BE2C (cell line): ENCODE measurements around the gene PHLDB1.
A peak's percentile ranks its signal among the peaks of the same experiment; 100 is the strongest.

Experiments used
- DNase-seq: peaks from one replicate; pipeline ENCODE4 v3.0.0-alpha.2; 2020
- H3K27me3 ChIP-seq: fragments of 250-450 bp; sonication (Bioruptor Pico); 2 replicates; pipeline ENCODE4 v1.5.1; 2020; ENCODE audit warnings: mild to moderate bottlenecking
- H3K36me3 ChIP-seq: fragments of 250-450 bp; sonication (Bioruptor Pico); 2 replicates; pipeline ENCODE4 v1.5.1; 2020; ENCODE audit warnings: mild to moderate bottlenecking
- H3K4me1 ChIP-seq: fragments of 250-450 bp; sonication (Bioruptor Pico); 2 replicates; pipeline ENCODE4 v1.5.1; 2020
- H3K4me3 ChIP-seq: 2 replicates; pipeline ENCODE4 v1.5.1; 2011; ENCODE audit warnings: low read depth, low read length
- H3K9me3 ChIP-seq: fragments of 250-450 bp; sonication (Bioruptor Pico); 2 replicates; pipeline ENCODE4 v1.5.1; 2020
- TF ChIP-seq, protein P1 (sequence below): IDR thresholded peaks from 2 replicates; pipeline ENCODE4 v1.5.1; 2012; ENCODE audit warnings: mild to moderate bottlenecking, low read depth, low read length

PHLDB1 gene

DNA sequence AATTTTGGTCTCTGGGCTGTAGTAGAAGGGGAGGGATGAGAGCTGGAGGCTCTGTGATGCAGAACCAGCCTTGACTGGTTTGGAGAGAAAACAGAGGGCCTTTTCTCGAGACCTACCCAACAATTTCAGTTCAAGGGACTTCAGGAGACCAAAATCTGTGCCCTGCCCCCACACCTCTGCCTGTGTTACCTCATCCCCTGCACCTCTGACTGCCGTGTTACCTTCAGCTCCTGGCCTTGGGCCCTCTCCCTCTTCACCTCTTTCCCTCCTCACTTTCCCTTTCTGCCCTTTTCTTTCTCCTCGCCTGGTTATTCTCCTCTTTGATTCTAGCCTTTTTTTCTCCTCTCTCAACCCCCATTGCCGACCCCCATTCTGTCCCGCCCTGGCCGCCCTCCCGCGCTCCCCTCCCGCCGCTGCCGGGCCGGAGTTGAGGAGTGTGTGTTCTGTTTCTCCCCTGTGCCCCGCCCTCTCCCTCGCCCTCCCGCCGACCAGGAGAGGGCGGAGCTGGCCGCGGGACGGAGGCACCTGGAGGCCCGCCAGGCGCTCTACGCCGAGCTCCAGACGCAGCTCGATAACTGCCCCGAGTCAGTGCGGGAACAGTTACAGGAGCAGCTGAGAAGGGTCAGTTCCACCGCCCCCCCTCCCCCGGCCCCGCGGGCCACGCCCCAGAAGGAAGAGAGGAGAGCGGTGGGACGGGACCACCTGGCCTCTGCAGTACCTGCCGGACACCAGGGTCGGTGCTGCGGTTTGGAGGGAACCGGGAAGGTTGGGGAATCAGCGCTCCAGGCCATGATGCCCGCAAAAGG lies 27.2 kb downstream of the PHLDB1 start:
- peak; percentile 88 for DNase-seq
- H3K4me3 ChIP-seq, result peak overlapping the region; percentile 46
- TF ChIP-seq, protein P1, sequence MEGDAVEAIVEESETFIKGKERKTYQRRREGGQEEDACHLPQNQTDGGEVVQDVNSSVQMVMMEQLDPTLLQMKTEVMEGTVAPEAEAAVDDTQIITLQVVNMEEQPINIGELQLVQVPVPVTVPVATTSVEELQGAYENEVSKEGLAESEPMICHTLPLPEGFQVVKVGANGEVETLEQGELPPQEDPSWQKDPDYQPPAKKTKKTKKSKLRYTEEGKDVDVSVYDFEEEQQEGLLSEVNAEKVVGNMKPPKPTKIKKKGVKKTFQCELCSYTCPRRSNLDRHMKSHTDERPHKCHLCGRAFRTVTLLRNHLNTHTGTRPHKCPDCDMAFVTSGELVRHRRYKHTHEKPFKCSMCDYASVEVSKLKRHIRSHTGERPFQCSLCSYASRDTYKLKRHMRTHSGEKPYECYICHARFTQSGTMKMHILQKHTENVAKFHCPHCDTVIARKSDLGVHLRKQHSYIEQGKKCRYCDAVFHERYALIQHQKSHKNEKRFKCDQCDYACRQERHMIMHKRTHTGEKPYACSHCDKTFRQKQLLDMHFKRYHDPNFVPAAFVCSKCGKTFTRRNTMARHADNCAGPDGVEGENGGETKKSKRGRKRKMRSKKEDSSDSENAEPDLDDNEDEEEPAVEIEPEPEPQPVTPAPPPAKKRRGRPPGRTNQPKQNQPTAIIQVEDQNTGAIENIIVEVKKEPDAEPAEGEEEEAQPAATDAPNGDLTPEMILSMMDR, result no peak; the same call in 1 of the 2 replicates
- H3K4me1 ChIP-seq, result peaks cover 18% of the 10 kb centered on the region
- H3K9me3 ChIP-seq, result no peaks in the 10 kb centered on the region
- peaks cover 22% of the 10 kb centered on the region for H3K36me3 ChIP-seq
- no peaks in the 10 kb centered on the region for H3K27me3 ChIP-seq

DNA sequence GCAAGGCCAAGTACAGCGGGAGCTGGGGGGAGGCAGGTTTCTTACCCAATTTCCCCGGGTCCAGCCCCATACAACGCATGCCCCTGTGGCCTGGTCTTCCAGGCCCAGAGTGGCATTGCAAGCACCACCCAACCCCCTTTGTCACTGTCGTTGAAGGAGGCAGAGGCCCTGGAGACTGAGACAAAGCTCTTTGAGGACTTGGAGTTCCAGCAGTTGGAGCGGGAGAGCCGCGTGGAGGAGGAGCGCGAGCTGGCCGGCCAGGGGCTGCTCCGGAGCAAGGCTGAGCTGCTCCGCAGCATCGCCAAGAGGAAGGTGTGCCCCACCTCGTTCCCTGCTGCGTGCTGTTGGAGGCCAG lies 27.8 kb downstream of the PHLDB1 start:
- Histone ChIP-seq H3K27me3 (no peaks in the 10 kb centered on the region), H3K4me1 (peaks cover 17% of the 10 kb centered on the region), H3K4me3 (peak overlapping the region; percentile 46), H3K36me3 (peaks cover 22% of the 10 kb centered on the region), H3K9me3 (no peaks in the 10 kb centered on the region)
- DNase-seq, result no peak
- TF ChIP-seq, protein P1, result no peak

DNA sequence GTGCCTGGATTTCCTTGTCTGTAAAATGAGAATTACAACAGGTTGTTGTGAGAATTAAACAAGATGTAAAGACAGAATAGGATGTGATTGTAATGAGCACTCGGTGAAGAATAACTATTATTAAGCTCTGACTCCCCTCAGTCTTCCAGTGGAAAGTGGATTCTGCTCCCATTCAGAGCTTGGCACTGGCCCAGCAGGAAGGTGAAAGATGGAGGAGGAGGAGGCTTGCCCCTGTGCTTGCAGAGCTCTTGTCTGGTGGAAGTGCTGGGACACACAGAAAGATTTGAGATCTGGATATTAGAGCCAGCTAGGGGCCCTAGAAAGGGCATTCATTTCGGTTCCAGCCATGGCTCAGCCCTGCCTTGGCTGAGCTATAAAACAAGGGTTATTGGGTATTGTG lies 28.2 kb downstream of the PHLDB1 start:
- TF ChIP-seq, protein P1, result no peak
- Histone ChIP-seq H3K4me3 (no peak overlapping the region), H3K4me1 (peaks cover 16% of the 10 kb centered on the region), H3K36me3 (peaks cover 22% of the 10 kb centered on the region), H3K9me3 (no peaks in the 10 kb centered on the region), H3K27me3 (no peaks in the 10 kb centered on the region)
- DNase-seq, result no peak

DNA sequence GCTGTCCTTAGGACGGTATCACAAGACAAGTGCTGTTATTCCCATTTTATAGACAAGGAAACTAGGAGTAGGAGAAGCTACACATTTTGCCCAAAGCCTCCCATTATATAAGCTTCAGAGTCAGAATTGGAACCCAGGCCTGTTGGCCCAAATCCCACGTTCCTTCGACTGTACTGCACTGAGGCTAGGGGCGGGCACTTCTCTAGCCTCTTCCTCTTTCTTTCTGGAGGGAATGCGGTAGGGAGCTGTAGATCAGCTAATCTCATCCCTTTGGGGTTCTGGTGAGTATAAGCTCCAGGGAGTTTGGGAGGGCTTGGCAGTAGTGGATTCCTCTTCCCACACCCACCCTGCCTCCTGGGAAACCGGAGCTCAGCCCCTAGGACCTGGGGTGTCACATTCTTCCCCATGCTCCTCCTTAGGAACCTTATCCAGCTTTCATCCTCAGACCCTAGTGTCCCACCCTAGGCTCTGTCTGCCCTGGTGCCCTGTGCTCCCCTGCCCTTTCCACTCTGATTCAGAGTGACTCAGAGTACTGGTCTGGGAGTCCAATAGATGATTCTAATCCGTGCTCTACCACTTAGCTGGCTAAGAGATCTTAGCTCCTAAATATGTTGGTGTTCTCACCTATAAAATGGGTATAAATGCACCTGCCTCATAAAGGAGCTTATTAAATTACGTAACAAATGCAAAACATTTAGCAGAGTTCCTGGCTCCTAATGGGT lies 29.3 kb downstream of the PHLDB1 start:
- TF ChIP-seq, protein P1, result no peak
- Histone ChIP-seq H3K27me3 (no peaks in the 10 kb centered on the region), H3K4me1 (peaks cover 27% of the 10 kb centered on the region), H3K36me3 (peaks cover 17% of the 10 kb centered on the region), H3K4me3 (no peak overlapping the region), H3K9me3 (no peaks in the 10 kb centered on the region)
- DNase-seq, result no peak

DNA sequence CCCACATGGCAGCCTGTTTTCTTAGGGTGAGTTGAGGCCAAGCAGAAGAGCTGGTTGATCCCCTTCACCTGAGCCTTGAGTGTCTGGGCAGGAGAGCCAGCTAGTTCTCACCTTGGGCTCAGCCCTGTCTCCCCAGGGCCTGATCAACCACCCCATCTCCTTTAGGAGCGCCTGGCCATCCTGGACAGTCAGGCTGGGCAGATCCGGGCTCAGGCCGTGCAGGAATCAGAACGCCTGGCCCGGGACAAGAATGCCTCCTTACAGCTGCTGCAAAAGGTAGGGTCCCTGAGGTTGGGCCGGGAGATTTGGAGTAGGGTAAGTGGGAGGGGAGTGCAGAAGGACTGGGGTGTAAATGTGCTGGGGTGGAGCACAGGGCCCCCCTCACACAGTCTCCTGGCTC lies 31.3 kb downstream of the PHLDB1 start:
- H3K36me3 ChIP-seq, result peaks cover 16% of the 10 kb centered on the region

More for the DNA sequence above, 31.3 kb downstream of the PHLDB1 start:
- H3K4me3 ChIP-seq, result no peak overlapping the region
- peaks cover 34% of the 10 kb centered on the region for H3K4me1 ChIP-seq
- no peaks in the 10 kb centered on the region for H3K9me3 ChIP-seq
- no peak for DNase-seq
- H3K27me3 ChIP-seq, result no peaks in the 10 kb centered on the region
- TF ChIP-seq, protein P1, result no peak
